Ovary (tissue), 9 donors: ENCODE results near the gene SGCD. TPM values are rescaled to one million over a fixed set of nuclear protein-coding genes. Genes with fewer than 3 reads are reported as not detected.

Source experiments
- DNase-seq, 5 donors: peaks; one replicate each; pipeline ENCODE4 v3.0.0-alpha.2; 2019 to 2020
- H3K27ac ChIP-seq, 2 donors: fragments of 200-600 bp; one replicate each; pipeline versions ENCODE4 v1.5.1 to v1.8.0; 2019 to 2022
- H3K27me3 ChIP-seq: fragments of 200-600 bp; one replicate; pipeline ENCODE4 v1.8.0; 2022
- H3K36me3 ChIP-seq: fragments of 200-600 bp; sonication (generic); one replicate; pipeline ENCODE4 v1.5.1; 2019
- H3K4me1 ChIP-seq: one replicate; pipeline ENCODE4 v1.8.1; 2013; ENCODE audit warnings: mild to moderate bottlenecking, moderate library complexity; ENCODE audit not compliant: insufficient read depth
- H3K4me3 ChIP-seq: fragments of 200-600 bp; sonication (generic); one replicate; pipeline ENCODE4 v1.5.1; 2017
- H3K9me3 ChIP-seq, 2 donors: fragments of 200-600 bp in 1 of 2; sonication (generic) in 1 of 2; one replicate each; pipeline versions ENCODE4 v1.5.1 to v1.8.1; 2013 to 2019; ENCODE audit warnings: mild to moderate bottlenecking in 1 of 2, moderate library complexity in 1 of 2
- CTCF ChIP-seq, 3 donors: fragments of 450-650 bp in 2 of 3; fragments of 200-600 bp in 1 of 3; IDR thresholded peaks; one replicate each; pipeline versions ENCODE4 v1.5.1 to v1.8.0; 2016 to 2022; ENCODE audit warnings: antibody characterized with exemption in 3 of 3, mild to moderate bottlenecking in 1 of 3
- EP300 ChIP-seq: sonication (generic); formaldehyde crosslinking; IDR thresholded peaks from one replicate; pipeline ENCODE4 v1.6.1; 2017; ENCODE audit warnings: antibody characterized with exemption
- POLR2A ChIP-seq: fragments of 450-650 bp; IDR thresholded peaks from one replicate; pipeline ENCODE4 v1.6.1; 2017; ENCODE audit warnings: antibody characterized with exemption, mild to moderate bottlenecking, moderate library complexity
- WGBS, 3 donors: extraction: QIAGEN DNeasy Blood & Tissue Kit in 1 of 3; methylation state at CpG; one replicate each; pipeline versions ENCODE4 v1.1.5 to v1.1.7; 2013 to 2017; 5-methylcytosine and 5-hydroxymethylcytosine counted together
- intact Hi-C, 4 donors: fragments of 100-400 bp; cut with DNase I; formaldehyde crosslinking; loops; one replicate each; pipeline versions ENCODE4 v1.11.0 to v1.15.1; 2022 to 2023
- polyA plus RNA-seq, 2 donors: library from polyadenylated mRNA; stranded (reverse); fragments of 200-250 nt in 1 of 2; fragments of 350-450 nt in 1 of 2; fragmentation: Illumina TruSeq in 1 of 2; extraction: RNeasy Lipid Tissue Mini Kit (QIAGEN cat#74804) in 1 of 2; gene quantifications; one replicate each; pipeline ENCODE4 v1.2.3, GENCODE V29; 2013 to 2014
- small RNA-seq: library from RNA; depleted of rRNA; stranded (forward); fragments of <200 nt; gene quantifications from one replicate; pipeline ENCODE3, GENCODE V24; 2016
- total RNA-seq, 7 donors: library from RNA; depleted of rRNA in 2 of 7; stranded (reverse); fragments of >200 nt in 2 of 7; fragmentation: NEBNext Ultra II Directional in 3 of 7; extraction: Animal tissue kit (Norgen Biotek cat#: 25700) in 3 of 7; gene quantifications; one replicate each; pipeline versions ENCODE4 v1.1.0 to v1.2.4, GENCODE V29; 2016 to 2023
- donor health status: DM: no; HTN: no; CAD: no; lungs with moderate emphysema.
- donor health status: DM: no; HTN: no; CAD: no.
- donor health status: Bipolar disorder and iron deficiency.
- donor health status: DM: yes; HTN: yes; CAD: no.
- donor health status: DM: no; HTN: no; CAD: no.
- donor health status: DM: yes; HTN: yes; CAD: no.

Gene SGCD
- total and polyA plus RNA-seq, 9 donors: 3.7 to 24.0 (median 12.9) TPM

- DNase-seq: no peak
- intact Hi-C loops: no loop called here
- Histone ChIP-seq H3K27me3 (no peaks in the 10 kb centered on the region), H3K4me3 (no peak overlapping the region), H3K9me3 (no peaks in the 10 kb centered on the region), H3K27ac (no peak overlapping the region), H3K36me3 (no peaks in the 10 kb centered on the region), H3K4me1 (no peaks in the 10 kb centered on the region)
- WGBS, 3 donors: 19 to 34% (median 21%) methylated on average over 2 of the region's 2 CpGs
- no peak for TF ChIP-seq POLR2A
- no peak for TF ChIP-seq EP300
- no peak for TF ChIP-seq CTCF (IDR thresholded peaks at IDR 0.05)
These were observed 476.4 kb downstream of the SGCD start for GRCh38 chr5:156803404-156803803.

DNA sequence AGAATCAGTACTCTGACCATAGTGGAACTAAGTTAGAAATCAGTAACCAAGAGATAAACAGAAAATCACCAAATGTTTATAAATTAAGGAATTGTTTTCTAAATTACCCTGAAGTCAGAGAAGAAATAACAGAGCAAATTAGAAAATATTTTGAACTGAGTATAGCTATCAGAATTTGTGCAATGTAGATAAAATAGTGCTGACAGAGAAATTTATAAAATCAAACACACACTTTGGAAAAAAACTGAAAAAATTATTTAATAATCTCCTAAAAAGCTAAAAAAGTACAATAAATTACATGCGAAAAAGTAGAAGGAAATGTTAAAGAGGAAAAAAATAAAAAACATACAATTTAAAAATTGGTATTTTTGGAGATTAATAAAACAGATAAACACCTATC is 486.0 kb downstream of the SGCD start:
- 71 to 95% (median 85%) methylated on average over 1 of the region's 1 CpG for WGBS, 3 donors
- intact Hi-C loops: no loop called here
- DNase-seq: no peak
- no peak overlapping the region for H3K4me3 ChIP-seq
- no peaks in the 10 kb centered on the region for H3K9me3 ChIP-seq
- H3K4me1 ChIP-seq: no peaks in the 10 kb centered on the region
- no peaks in the 10 kb centered on the region for H3K27me3 ChIP-seq
- H3K36me3 ChIP-seq: no peaks in the 10 kb centered on the region
- no peak overlapping the region for H3K27ac ChIP-seq
- TF ChIP-seq CTCF (IDR thresholded peaks at IDR 0.05) (no peak), EP300 (no peak), POLR2A (no peak)

- intact Hi-C loops: no loop called here
- no peaks in the 10 kb centered on the region for H3K27me3 ChIP-seq
These were observed 489.1 kb downstream of the SGCD start for GRCh38 chr5:156815988-156816599.

More at GRCh38 chr5:156815988-156816599, 489.1 kb downstream of the SGCD start:
- H3K36me3 ChIP-seq: no peaks in the 10 kb centered on the region
- WGBS, 3 donors: 87 to 90% (median 88%) methylated on average over 6 of the region's 6 CpGs
- no peak overlapping the region for H3K4me3 ChIP-seq
- no peak for DNase-seq
- no peak for TF ChIP-seq CTCF (IDR thresholded peaks at IDR 0.05)
- no peak for TF ChIP-seq POLR2A
- no peak for TF ChIP-seq EP300
- no peaks in the 10 kb centered on the region for H3K9me3 ChIP-seq
- no peak overlapping the region for H3K27ac ChIP-seq
- H3K4me1 ChIP-seq: no peaks in the 10 kb centered on the region

Small RNA genes within 50 kb of the gene (small RNA-seq; reads per million reads assigned to genes)
- gene AC027308.1: not detected
- not detected for gene RNU6-556P
